Testis (tissue), 2 donors: ENCODE data around the gene CDH13.

Source experiments
- CTCF ChIP-seq, 3 experiments: fragments of 450-650 bp in 2 of 3; fragments of 200-600 bp in 1 of 3; sonication (generic) in 1 of 3; IDR thresholded peaks; one replicate each; pipeline ENCODE4 v1.5.1; 2016 to 2019; ENCODE audit warnings: antibody characterized with exemption in 3 of 3, mild to moderate bottlenecking in 2 of 3, moderate library complexity in 1 of 3
- POLR2A ChIP-seq: fragments of 450-650 bp; IDR thresholded peaks from one replicate; pipeline ENCODE4 v1.6.1; 2017; ENCODE audit warnings: antibody characterized with exemption, mild to moderate bottlenecking, moderate library complexity

DNA sequence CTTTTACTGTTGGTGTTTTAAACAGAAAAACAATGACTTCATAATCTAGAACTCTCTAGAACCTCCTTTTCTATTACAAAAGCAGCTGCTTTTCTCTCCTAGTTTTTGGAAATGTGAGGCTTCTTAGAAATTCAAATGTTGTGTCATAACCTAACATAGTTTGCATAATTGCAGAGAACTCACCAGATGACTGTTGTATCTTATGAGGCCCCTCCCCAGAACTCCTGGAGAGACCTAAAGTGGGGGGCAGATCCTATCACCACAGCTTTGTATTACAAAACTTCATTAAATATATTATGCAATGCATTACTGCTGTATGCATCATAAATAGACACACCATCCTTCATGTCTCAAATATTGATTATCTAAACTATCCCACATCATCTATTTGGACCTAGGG is 642.3 kb downstream of the CDH13 start:
- TF ChIP-seq CTCF (IDR thresholded peaks at IDR 0.05) (no peak), POLR2A (no peak)
